Right lobe of liver (tissue), 6 donors: Measurements from ENCODE around the gene P2RY2. TPM values are rescaled to one million over a fixed set of nuclear protein-coding genes. Genes with fewer than 3 reads are reported as not detected.
A peak's percentile ranks its signal among the peaks of the same experiment; 100 is the strongest.

Experiments used
- ATAC-seq, 4 donors: fragments of 200-7000 bp; cut with Tn5 transposase; one replicate each; pipeline ENCODE4 v1.9.1; 2020; ENCODE audit warnings: mild to moderate bottlenecking in 4 of 4, moderate library complexity in 4 of 4
- DNase-seq, 3 donors: peaks; one replicate each; pipeline ENCODE4 v3.0.0-alpha.2; 2020
- H3K27ac ChIP-seq, 3 donors: fragments of 200-600 bp; one replicate each; pipeline ENCODE4 v1.8.0; 2022
- H3K27me3 ChIP-seq, 2 donors: fragments of 200-600 bp; one replicate each; pipeline ENCODE4 v1.8.0; 2022
- H3K36me3 ChIP-seq, 4 donors: fragments of 200-600 bp; sonication (generic) in 1 of 4; one replicate each; pipeline versions ENCODE4 v1.5.1 to v1.8.0; 2017 to 2022; ENCODE audit warnings: control low read depth in 1 of 4
- H3K4me1 ChIP-seq, 4 donors: fragments of 200-600 bp; sonication (generic) in 1 of 4; one replicate each; pipeline versions ENCODE4 v1.5.1 to v1.8.0; 2017 to 2022; ENCODE audit warnings: control low read depth in 1 of 4
- H3K4me3 ChIP-seq, 3 donors: fragments of 200-600 bp; one replicate each; pipeline ENCODE4 v1.8.0; 2022
- H3K9me3 ChIP-seq, 4 donors: fragments of 200-600 bp; sonication (generic) in 1 of 4; one replicate each; pipeline versions ENCODE4 v1.5.1 to v1.8.0; 2017 to 2022; ENCODE audit warnings: control low read depth in 1 of 4
- CTCF ChIP-seq, 4 donors: fragments of 200-600 bp in 3 of 4; fragments of 450-650 bp in 1 of 4; IDR thresholded peaks; one replicate each; pipeline versions ENCODE4 v1.5.1 to v1.8.0; 2016 to 2022; ENCODE audit warnings: antibody characterized with exemption in 4 of 4, mild to moderate bottlenecking in 2 of 4
- POLR2A ChIP-seq: fragments of 450-650 bp; IDR thresholded peaks from one replicate; pipeline ENCODE4 v1.6.1; 2017; ENCODE audit warnings: antibody characterized with exemption, mild to moderate bottlenecking
- WGBS: methylation state at CpG from one replicate; pipeline ENCODE4 v1.1.6; 2018; ENCODE audit warnings: low coverage, low lambda C conversion rate; ENCODE audit not compliant: insufficient coverage; ENCODE audit errors: missing lambda C conversion rate; 5-methylcytosine and 5-hydroxymethylcytosine counted together
- intact Hi-C, 2 donors: fragments of 100-400 bp; cut with DNase I; formaldehyde crosslinking; loops; one replicate each; pipeline versions ENCODE4 v1.11.2 to v1.14.1; 2022
- total RNA-seq, 6 experiments: library from RNA; depleted of rRNA in 2 of 6; stranded (reverse); fragments of >200 nt in 2 of 6; fragmentation: NEBNext Ultra II Directional in 3 of 6; extraction: Animal tissue kit (Norgen Biotek cat#: 25700) in 3 of 6; gene quantifications; one replicate each; pipeline versions ENCODE4 v1.1.0 to v1.2.4, GENCODE V29; 2016 to 2023
- donor health status: DM: no; HTN: yes; CAD: no.
- donor health status: DM: no; HTN: no; CAD: no.
- donor health status: DM: no; HTN: no; CAD: no.
- donor health status: DM: no; HTN: yes; CAD: no.
- donor health status: DM: no; HTN: yes; CAD: no.

P2RY2 gene
- total RNA-seq, 6 experiments from 2014 or later: 2.6 to 5.1 (median 3.5) TPM

GRCh38 chr11:73201888-73202780 is 15.9 kb upstream of the P2RY2 start:
- Histone ChIP-seq H3K4me3 (no peak overlapping the region), H3K27me3 (no peaks in the 10 kb centered on the region), H3K36me3 (no peaks in the 10 kb centered on the region), H3K27ac (no peak overlapping the region), H3K9me3 (no peaks in the 10 kb centered on the region), H3K4me1 (peaks cover 0 to 33% (median 2%) of the 10 kb centered on the region in 4 donors)
- intact Hi-C loops: no loop called here
- ATAC-seq (no peak), DNase-seq (peak in 1 of 3 donors; percentile 29)
- 95% methylated on average over 3 of the region's 8 CpGs for WGBS
- no peak for TF ChIP-seq CTCF (IDR thresholded peaks at IDR 0.05)
- TF ChIP-seq POLR2A: no peak

- TF ChIP-seq CTCF (IDR thresholded peaks at IDR 0.05) (no peak), POLR2A (no peak)
- Histone ChIP-seq H3K4me1 (peaks cover 0 to 33% (median 2%) of the 10 kb centered on the region in 4 donors), H3K27ac (no peak overlapping the region), H3K36me3 (no peaks in the 10 kb centered on the region), H3K9me3 (no peaks in the 10 kb centered on the region), H3K4me3 (no peak overlapping the region), H3K27me3 (no peaks in the 10 kb centered on the region)
- 36% methylated on average over 6 of the region's 6 CpGs for WGBS
- intact Hi-C loops: no loop called here
- DNase-seq: peak in 1 of 3 donors; percentile 78
- ATAC-seq: peak; percentile 59 to 82 (median 80)
Observed at GRCh38 chr11:73203322-73203721, 14.8 kb upstream of the P2RY2 start.

- H3K27ac ChIP-seq: no peak overlapping the region
- no peaks in the 10 kb centered on the region for H3K27me3 ChIP-seq
- H3K9me3 ChIP-seq: no peaks in the 10 kb centered on the region
- TF ChIP-seq CTCF (IDR thresholded peaks at IDR 0.05) (no peak), POLR2A (no peak)
- no peaks in the 10 kb centered on the region for H3K36me3 ChIP-seq
- DNase-seq (peak in 1 of 3 donors; percentile 52), ATAC-seq (peak in 2 of 4 donors; percentile 29 to 35)
- H3K4me3 ChIP-seq: no peak overlapping the region
- 0% methylated on average over 1 of the region's 4 CpGs for WGBS
- peaks cover 0 to 33% (median 2%) of the 10 kb centered on the region in 4 donors for H3K4me1 ChIP-seq
- intact Hi-C loops: no loop called here
Observed at GRCh38 chr11:73203790-73204189, 14.3 kb upstream of the P2RY2 start.

- WGBS: 60% methylated on average over 4 of the region's 8 CpGs
- Histone ChIP-seq H3K4me1 (peaks cover 0 to 33% (median 2%) of the 10 kb centered on the region in 4 donors), H3K27ac (no peak overlapping the region), H3K9me3 (no peaks in the 10 kb centered on the region), H3K4me3 (no peak overlapping the region), H3K36me3 (no peaks in the 10 kb centered on the region), H3K27me3 (no peaks in the 10 kb centered on the region)
- intact Hi-C loops: no loop called here
- TF ChIP-seq CTCF (IDR thresholded peaks at IDR 0.05) (no peak), POLR2A (no peak)
- ATAC-seq: peak; percentile 42 to 65 (median 60)
- DNase-seq: peak; percentile 54 to 69 (median 57)
Observed at GRCh38 chr11:73204711-73205121, 13.4 kb upstream of the P2RY2 start.
